Measurements from ENCODE around the gene UBE2I.

DNA sequence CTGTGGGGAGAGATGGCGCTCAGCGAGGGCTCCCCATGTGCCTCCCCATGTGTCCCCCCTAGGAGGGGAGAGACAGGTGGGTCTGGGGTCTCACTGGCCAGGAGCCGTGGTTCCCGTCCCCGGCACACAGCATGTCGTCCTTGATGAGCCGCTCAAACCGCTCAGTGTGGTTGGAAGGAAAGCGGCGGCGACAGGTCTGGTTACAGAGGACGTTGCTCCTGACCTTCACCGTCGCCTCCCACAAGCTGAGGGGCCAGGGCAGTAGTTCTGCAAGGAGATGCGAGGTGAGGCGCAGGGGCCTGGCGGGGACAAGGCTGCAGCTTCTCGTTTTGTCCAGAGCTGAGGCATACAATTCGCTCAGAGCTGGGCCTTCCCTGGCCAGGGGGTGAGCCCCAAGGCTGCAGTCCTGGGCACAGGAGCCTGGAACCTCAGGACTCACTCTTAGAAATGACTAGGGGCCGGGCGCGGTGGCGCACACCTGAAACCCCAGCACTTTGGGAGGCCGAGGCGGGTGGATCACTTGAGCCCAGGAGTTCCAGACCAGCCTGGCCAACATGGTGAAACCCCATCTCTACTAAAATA lies 22.8 kb upstream of the UBE2I start:
- TF ChIP-seq, protein P1, sequence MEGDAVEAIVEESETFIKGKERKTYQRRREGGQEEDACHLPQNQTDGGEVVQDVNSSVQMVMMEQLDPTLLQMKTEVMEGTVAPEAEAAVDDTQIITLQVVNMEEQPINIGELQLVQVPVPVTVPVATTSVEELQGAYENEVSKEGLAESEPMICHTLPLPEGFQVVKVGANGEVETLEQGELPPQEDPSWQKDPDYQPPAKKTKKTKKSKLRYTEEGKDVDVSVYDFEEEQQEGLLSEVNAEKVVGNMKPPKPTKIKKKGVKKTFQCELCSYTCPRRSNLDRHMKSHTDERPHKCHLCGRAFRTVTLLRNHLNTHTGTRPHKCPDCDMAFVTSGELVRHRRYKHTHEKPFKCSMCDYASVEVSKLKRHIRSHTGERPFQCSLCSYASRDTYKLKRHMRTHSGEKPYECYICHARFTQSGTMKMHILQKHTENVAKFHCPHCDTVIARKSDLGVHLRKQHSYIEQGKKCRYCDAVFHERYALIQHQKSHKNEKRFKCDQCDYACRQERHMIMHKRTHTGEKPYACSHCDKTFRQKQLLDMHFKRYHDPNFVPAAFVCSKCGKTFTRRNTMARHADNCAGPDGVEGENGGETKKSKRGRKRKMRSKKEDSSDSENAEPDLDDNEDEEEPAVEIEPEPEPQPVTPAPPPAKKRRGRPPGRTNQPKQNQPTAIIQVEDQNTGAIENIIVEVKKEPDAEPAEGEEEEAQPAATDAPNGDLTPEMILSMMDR (IDR thresholded peaks at IDR 0.05; ENCODE audit: low read depth, low read length, missing input control), result no peak
- TF ChIP-seq, protein P2, sequence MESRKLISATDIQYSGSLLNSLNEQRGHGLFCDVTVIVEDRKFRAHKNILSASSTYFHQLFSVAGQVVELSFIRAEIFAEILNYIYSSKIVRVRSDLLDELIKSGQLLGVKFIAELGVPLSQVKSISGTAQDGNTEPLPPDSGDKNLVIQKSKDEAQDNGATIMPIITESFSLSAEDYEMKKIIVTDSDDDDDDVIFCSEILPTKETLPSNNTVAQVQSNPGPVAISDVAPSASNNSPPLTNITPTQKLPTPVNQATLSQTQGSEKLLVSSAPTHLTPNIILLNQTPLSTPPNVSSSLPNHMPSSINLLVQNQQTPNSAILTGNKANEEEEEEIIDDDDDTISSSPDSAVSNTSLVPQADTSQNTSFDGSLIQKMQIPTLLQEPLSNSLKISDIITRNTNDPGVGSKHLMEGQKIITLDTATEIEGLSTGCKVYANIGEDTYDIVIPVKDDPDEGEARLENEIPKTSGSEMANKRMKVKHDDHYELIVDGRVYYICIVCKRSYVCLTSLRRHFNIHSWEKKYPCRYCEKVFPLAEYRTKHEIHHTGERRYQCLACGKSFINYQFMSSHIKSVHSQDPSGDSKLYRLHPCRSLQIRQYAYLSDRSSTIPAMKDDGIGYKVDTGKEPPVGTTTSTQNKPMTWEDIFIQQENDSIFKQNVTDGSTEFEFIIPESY (IDR thresholded peaks at IDR 0.05), result no peak
- TF ChIP-seq, protein P3, sequence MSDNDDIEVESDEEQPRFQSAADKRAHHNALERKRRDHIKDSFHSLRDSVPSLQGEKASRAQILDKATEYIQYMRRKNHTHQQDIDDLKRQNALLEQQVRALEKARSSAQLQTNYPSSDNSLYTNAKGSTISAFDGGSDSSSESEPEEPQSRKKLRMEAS (IDR thresholded peaks at IDR 0.05), result no peak
